Testis (tissue), 3 donors: ENCODE results near the gene MAN1A1. TPM values are rescaled to one million over a fixed set of nuclear protein-coding genes. Genes with fewer than 3 reads are reported as not detected.

Source experiments
- DNase-seq: peaks from one replicate; pipeline ENCODE4 v3.0.0-alpha.2; 2019
- H3K27ac ChIP-seq, 2 donors: fragments of 200-600 bp; sonication (generic); one replicate each; pipeline ENCODE4 v1.5.1; 2019
- H3K27me3 ChIP-seq: fragments of 200-600 bp; sonication (generic); one replicate; pipeline ENCODE4 v1.5.1; 2019
- H3K36me3 ChIP-seq: fragments of 200-600 bp; sonication (generic); one replicate; pipeline ENCODE4 v1.5.1; 2017; ENCODE audit warnings: low read depth; ENCODE audit errors: missing control alignments
- H3K4me1 ChIP-seq: fragments of 200-600 bp; sonication (generic); one replicate; pipeline ENCODE4 v1.5.1; 2019
- H3K4me3 ChIP-seq, 2 donors: fragments of 200-600 bp; sonication (generic); one replicate each; pipeline ENCODE4 v1.5.1; 2017 to 2019
- H3K9me3 ChIP-seq: fragments of 200-600 bp; sonication (generic); one replicate; pipeline ENCODE4 v1.5.1; 2017
- CTCF ChIP-seq, 3 experiments: fragments of 450-650 bp in 2 of 3; fragments of 200-600 bp in 1 of 3; sonication (generic) in 1 of 3; IDR thresholded peaks; one replicate each; pipeline ENCODE4 v1.5.1; 2016 to 2019; ENCODE audit warnings: antibody characterized with exemption in 3 of 3, mild to moderate bottlenecking in 2 of 3, moderate library complexity in 1 of 3
- POLR2A ChIP-seq: fragments of 450-650 bp; IDR thresholded peaks from one replicate; pipeline ENCODE4 v1.6.1; 2017; ENCODE audit warnings: antibody characterized with exemption, mild to moderate bottlenecking, moderate library complexity
- WGBS, 2 donors: methylation state at CpG; one replicate each; pipeline ENCODE4 v1.1.5; 2018; 5-methylcytosine and 5-hydroxymethylcytosine counted together
- intact Hi-C: fragments of 100-400 bp; cut with DNase I; formaldehyde crosslinking; loops from one replicate; pipeline ENCODE4 v1.15.1; 2023; ENCODE audit warnings: low total_unique reads
- polyA plus RNA-seq: library from polyadenylated mRNA; stranded (reverse); fragments of 350-450 nt; fragmentation: Illumina TruSeq; extraction: RNeasy Lipid Tissue Mini Kit (QIAGEN cat#74804); gene quantifications from one replicate; pipeline ENCODE4 v1.2.3, GENCODE V29; 2014; ENCODE audit warnings: low read depth, low replicate concordance; ENCODE audit not compliant: insufficient read depth
- total RNA-seq, 2 donors: library from RNA; depleted of rRNA; stranded (reverse); fragments of >200 nt; gene quantifications; one replicate each; pipeline ENCODE4 v1.2.3, GENCODE V29; 2016

MAN1A1 gene
- total and polyA plus RNA-seq, 3 donors from 2014 or later: 12.8 to 21.1 (median 15.0) TPM

- H3K4me1 ChIP-seq: no peaks in the 10 kb centered on the region
- no peak for DNase-seq
- intact Hi-C loops: no loop called here
- no peak for TF ChIP-seq CTCF (IDR thresholded peaks at IDR 0.05)
- TF ChIP-seq POLR2A: no peak
- WGBS, 2 donors: 86 to 90% methylated on average over 1 of the region's 1 CpG
- no peaks in the 10 kb centered on the region for H3K36me3 ChIP-seq
- H3K27me3 ChIP-seq: no peaks in the 10 kb centered on the region
- H3K4me3 ChIP-seq: no peak overlapping the region
- no peak overlapping the region for H3K27ac ChIP-seq
- no peaks in the 10 kb centered on the region for H3K9me3 ChIP-seq
Measured at GRCh38 chr6:119257726-119258125, 91.8 kb downstream of the MAN1A1 start.

- Histone ChIP-seq H3K27me3 (no peaks in the 10 kb centered on the region), H3K27ac (no peak overlapping the region), H3K4me1 (no peaks in the 10 kb centered on the region), H3K36me3 (no peaks in the 10 kb centered on the region), H3K9me3 (no peaks in the 10 kb centered on the region), H3K4me3 (no peak overlapping the region)
- intact Hi-C loops: no loop called here
- WGBS, 2 donors: 80 to 93% methylated on average over 2 of the region's 2 CpGs
- TF ChIP-seq CTCF (IDR thresholded peaks at IDR 0.05) (no peak), POLR2A (no peak)
- no peak for DNase-seq
Measured at GRCh38 chr6:119256978-119257462, 92.5 kb downstream of the MAN1A1 start.

GRCh38 chr6:119256392-119256791 lies 93.2 kb downstream of the MAN1A1 start:
- WGBS, 2 donors: 80 to 98% methylated on average over 5 of the region's 5 CpGs

GRCh38 chr6:119255492-119255891 lies 94.1 kb downstream of the MAN1A1 start:
- WGBS, 2 donors: 92 to 95% methylated on average over 3 of the region's 3 CpGs
- H3K4me1 ChIP-seq: no peaks in the 10 kb centered on the region
- TF ChIP-seq CTCF (IDR thresholded peaks at IDR 0.05): no peak
- TF ChIP-seq POLR2A: no peak

More at GRCh38 chr6:119256392-119256791, 93.2 kb downstream of the MAN1A1 start:
- H3K27ac ChIP-seq: no peak overlapping the region
- no peak for DNase-seq
- no peaks in the 10 kb centered on the region for H3K36me3 ChIP-seq
- no peak overlapping the region for H3K4me3 ChIP-seq
- H3K9me3 ChIP-seq: no peaks in the 10 kb centered on the region
- no peak for TF ChIP-seq POLR2A
- TF ChIP-seq CTCF (IDR thresholded peaks at IDR 0.05): no peak
- no peaks in the 10 kb centered on the region for H3K27me3 ChIP-seq
- no peaks in the 10 kb centered on the region for H3K4me1 ChIP-seq
- intact Hi-C loops: no loop called here

GRCh38 chr6:119250036-119250435 lies 99.5 kb downstream of the MAN1A1 start:
- intact Hi-C loops: no loop called here
- WGBS, 2 donors: 93 to 100% methylated on average over 2 of the region's 2 CpGs
- no peak overlapping the region for H3K27ac ChIP-seq

More at GRCh38 chr6:119255492-119255891, 94.1 kb downstream of the MAN1A1 start:
- Histone ChIP-seq H3K36me3 (no peaks in the 10 kb centered on the region), H3K27me3 (no peaks in the 10 kb centered on the region), H3K27ac (no peak overlapping the region), H3K4me3 (no peak overlapping the region), H3K9me3 (no peaks in the 10 kb centered on the region)
- no peak for DNase-seq
- intact Hi-C loops: no loop called here

More at GRCh38 chr6:119250036-119250435, 99.5 kb downstream of the MAN1A1 start:
- Histone ChIP-seq H3K27me3 (no peaks in the 10 kb centered on the region), H3K36me3 (no peaks in the 10 kb centered on the region), H3K9me3 (no peaks in the 10 kb centered on the region), H3K4me3 (no peak overlapping the region), H3K4me1 (no peaks in the 10 kb centered on the region)
- DNase-seq: no peak
- TF ChIP-seq POLR2A (no peak), CTCF (IDR thresholded peaks at IDR 0.05) (no peak)
